T47D (cell line): ENCODE results near the gene DENND5A.
"Not testable (repeated sequence)": the region's sequence is repeated elsewhere in the genome, so short reads cannot be mapped to it uniquely, and the experiment has no call there.

Experiments used
- DNase-seq, 2 experiments: peaks; one replicate each; pipeline versions ENCODE4 v3.0.0 to v3.0.0-alpha.2; 2011 to 2012; ENCODE audit warnings: low read depth in 1 of 2, low spot score in 1 of 2
- JUND ChIP-seq: IDR thresholded peaks from 2 replicates; pipeline ENCODE4 v1.6.1; 2012; ENCODE audit warnings: low read depth
- in situ Hi-C: cut with HindIII; loops from 2 replicates; pipeline ENCODE4 v1.10.0; 2016; ENCODE audit warnings: low sequenced_read_pairs, low pct_unique_long_range_greater_than_20kb

Gene DENND5A

DNA sequence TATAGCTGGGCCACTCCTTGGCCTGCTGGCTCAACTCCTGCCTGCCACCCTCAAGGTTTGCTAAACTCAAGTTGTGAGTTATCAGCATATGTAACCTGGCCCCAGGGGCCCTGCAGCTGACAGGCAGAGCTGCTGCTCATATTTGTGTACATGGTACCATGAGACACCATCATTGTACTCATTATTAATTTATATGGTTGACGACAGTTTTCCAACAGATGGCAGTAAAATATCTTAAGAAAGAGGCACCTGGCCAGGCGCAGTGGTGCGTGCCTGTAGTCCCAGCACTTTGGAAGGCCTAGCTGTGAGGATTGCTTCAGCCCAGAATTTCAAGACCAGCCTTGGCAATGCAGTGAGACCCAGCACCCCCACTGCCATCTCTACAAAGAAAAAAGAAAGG is 11.4 kb upstream of the DENND5A start:
- in situ Hi-C loops, result no loop called here
- TF ChIP-seq JUND, result no peak
- DNase-seq, result peak in 1 of 2 experiments; percentile 62

- DNase-seq, result no peak
Observed at GRCh38 chr11:9274499-9275258, 9.5 kb upstream of the DENND5A start.

GRCh38 chr11:9273376-9274336 is 8.5 kb upstream of the DENND5A start:
- no peak for TF ChIP-seq JUND
- in situ Hi-C loops, result no loop called here
- DNase-seq, result no peak

More at GRCh38 chr11:9274499-9275258, 9.5 kb upstream of the DENND5A start:
- in situ Hi-C loops, result no loop called here
- no peak for TF ChIP-seq JUND

GRCh38 chr11:9269492-9270013 is 4.4 kb upstream of the DENND5A start:
- no peak for TF ChIP-seq JUND
- no peak for DNase-seq
- in situ Hi-C loops, result no loop called here

DNA sequence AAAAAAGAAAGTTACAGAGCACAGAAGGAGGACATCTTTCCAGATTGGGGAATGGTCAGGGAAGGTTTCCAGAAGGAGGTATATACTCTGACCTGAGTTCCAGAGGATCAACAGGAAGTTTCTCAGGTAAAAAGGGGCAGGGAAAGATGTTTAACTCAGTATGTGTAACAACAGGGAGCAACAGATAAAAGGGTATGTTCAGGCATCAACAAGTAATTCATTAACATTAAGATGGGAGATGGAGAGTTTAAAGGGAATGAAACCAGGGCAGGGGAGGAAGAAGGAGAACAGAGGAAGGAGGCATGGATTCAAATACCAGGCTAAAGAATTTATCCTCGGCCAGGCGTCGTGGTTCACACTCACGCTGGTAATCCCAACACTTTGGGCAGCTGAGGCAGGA is 2.5 kb upstream of the DENND5A start:
- no peak for TF ChIP-seq JUND
- in situ Hi-C loops, result no loop called here
- no peak for DNase-seq

DNA sequence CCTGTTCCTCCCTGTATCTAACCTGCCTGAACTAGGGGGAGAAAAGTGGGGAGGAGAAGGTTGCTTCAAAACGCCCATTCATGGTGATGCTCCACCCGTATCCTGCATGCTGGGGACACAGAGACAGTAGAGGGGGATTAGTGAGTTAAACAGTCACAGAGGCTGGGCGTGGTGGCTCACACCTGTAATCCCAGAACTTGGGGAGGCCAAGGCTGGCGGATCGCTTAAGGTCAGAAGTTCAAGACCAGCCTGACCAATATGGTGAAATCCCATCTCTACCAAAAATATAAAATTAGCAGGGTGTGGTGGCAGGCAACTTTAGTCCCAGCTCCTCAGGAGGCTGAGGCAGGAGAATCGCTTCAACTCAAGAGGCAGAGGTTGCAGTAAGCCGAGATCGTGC is 1.8 kb upstream of the DENND5A start:
- no peak for DNase-seq
- no peak for TF ChIP-seq JUND
- in situ Hi-C loops, result no loop called here

GRCh38 chr11:9266132-9266736 is 1.1 kb upstream of the DENND5A start:
- no peak for DNase-seq
- no peak for TF ChIP-seq JUND
- in situ Hi-C loops, result no loop called here

DNA sequence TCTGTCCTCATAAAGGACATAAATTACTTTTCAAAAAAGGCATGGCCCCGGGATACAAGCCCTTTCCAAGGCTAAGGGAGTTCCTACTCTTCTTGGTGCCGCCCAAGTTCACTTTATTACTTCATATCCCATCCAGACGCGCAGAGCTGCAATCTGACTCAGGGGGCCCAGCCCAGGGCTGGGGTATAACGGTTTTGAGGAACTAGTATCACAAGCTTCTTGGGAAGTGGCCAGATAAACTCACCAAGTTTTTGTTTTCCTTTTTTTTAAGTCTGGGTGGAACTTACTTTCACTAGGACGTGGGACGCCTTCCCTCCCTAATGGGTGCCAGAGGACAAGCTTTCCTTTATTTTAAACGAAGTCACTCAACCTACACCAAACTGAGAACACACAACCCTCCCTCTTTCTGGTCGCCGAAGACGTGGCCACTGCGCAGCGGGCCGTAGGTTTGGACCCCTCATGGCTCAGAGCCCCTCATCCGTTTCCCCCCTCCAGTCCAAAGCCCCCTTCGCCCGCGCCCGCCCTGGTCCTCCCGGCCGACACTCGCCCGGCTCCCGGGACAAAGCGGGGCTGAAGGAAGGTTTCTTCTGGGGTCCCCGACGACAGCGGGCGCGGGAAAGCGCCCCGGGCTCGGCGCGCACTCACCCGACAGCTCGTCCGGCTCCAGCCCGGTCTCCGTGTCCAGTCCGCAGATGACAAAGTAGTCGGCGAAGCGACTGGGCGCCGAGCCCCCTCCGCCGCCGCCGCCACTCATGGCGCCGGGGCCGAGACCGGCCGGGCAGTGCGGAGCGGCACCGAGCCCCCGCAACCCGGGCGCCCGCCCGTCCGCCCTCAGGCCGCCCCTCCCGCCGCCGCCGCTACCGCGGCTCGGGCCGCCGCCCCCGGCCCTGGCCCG is 587 bp downstream of the DENND5A start:
- peak; percentile 13 to 17 for DNase-seq
- no peak for TF ChIP-seq JUND

DNA sequence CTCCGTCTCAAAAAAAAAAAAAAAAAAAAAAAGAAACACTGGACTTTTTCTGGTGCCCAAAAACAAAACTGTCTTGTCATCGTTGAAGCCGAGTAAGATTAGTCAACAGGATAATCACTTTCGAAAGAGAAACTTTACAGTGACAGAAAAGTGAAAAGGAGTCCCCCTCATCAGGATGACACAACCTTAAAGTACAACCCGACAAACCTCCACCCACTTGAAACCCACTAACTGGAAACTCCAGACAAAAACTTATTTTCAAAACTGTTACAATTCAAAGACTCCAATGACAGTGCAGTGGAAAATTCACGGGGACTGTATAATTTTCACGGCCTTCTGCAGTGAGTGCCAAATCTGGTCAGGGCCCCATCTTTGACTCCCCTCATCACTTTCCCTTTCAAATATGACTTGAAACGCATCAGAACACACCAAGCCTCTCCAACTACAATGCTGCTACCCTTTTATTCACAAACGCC is 1.3 kb downstream of the DENND5A start:
- DNase-seq, result no peak
- in situ Hi-C loops, result no loop called here
- no peak for TF ChIP-seq JUND

More for the DNA sequence above, 587 bp downstream of the DENND5A start:
- in situ Hi-C loops, result no loop called here

DNA sequence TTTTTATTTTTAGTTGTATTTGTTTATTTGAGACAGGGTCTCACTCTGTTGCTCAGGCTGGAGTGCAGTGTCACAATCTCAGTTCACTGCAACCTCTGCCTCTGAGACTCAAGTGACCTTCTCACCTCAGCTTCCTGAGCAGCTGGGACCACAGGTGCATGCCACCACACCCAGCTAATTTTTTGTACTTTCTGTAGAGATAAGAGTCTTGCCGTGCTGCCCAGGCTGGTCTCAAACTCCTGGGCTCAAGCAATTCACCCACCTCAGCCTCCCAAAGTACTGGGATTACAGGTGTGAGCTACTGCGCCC is 4.4 kb downstream of the DENND5A start:
- in situ Hi-C loops, result not testable (repeated sequence)

GRCh38 chr11:9259981-9260837 is 4.9 kb downstream of the DENND5A start:
- DNase-seq, result no peak
- no peak for TF ChIP-seq JUND
- in situ Hi-C loops, result no loop called here

More for the DNA sequence above, 4.4 kb downstream of the DENND5A start:
- DNase-seq, result not testable (repeated sequence)

- not testable (repeated sequence) for DNase-seq
Observed at GRCh38 chr11:9258279-9258678, 6.9 kb downstream of the DENND5A start.

More at GRCh38 chr11:9258279-9258678, 6.9 kb downstream of the DENND5A start:
- in situ Hi-C loops, result not testable (repeated sequence)
